Right atrium auricular region (tissue), 2 donors: ENCODE data around the gene CAPS. TPM values are rescaled to one million over a fixed set of nuclear protein-coding genes. Genes with fewer than 3 reads are reported as not detected.
A peak's percentile ranks its signal among the peaks of the same experiment; 100 is the strongest.
"Not testable (repeated sequence)": the region's sequence is repeated elsewhere in the genome, so short reads cannot be mapped to it uniquely, and the experiment has no call there.

Experiments used
- DNase-seq: peaks from one replicate; pipeline ENCODE4 v3.0.0-alpha.2; 2019; ENCODE audit warnings: low spot score
- H3K27ac ChIP-seq, 2 donors: fragments of 200-600 bp; sonication (generic); 1 replicate in 1 of 2; 2 replicates in 1 of 2; pipeline ENCODE4 v1.5.1; 2016 to 2019
- H3K27me3 ChIP-seq, 2 donors: fragments of 200-600 bp; sonication (generic); one replicate each; pipeline versions ENCODE4 v1.5.1 to v1.6.0; 2017 to 2019
- H3K36me3 ChIP-seq: fragments of 200-600 bp; sonication (generic); one replicate; pipeline ENCODE4 v1.5.1; 2016
- H3K4me1 ChIP-seq, 2 donors: fragments of 200-600 bp; sonication (generic); one replicate each; pipeline versions ENCODE4 v1.5.1 to v1.6.0; 2017 to 2019
- H3K4me3 ChIP-seq, 2 donors: fragments of 200-600 bp; sonication (generic); 1 replicate in 1 of 2; 2 replicates in 1 of 2; pipeline ENCODE4 v1.5.1; 2017 to 2019; ENCODE audit warnings: mild to moderate bottlenecking in 1 of 2, moderate library complexity in 1 of 2
- H3K9me3 ChIP-seq, 2 donors: fragments of 200-600 bp; sonication (generic); one replicate each; pipeline ENCODE4 v1.5.1; 2019
- total RNA-seq, 2 donors: library from RNA; depleted of rRNA; stranded (reverse); fragments of >200 nt; gene quantifications; one replicate each; pipeline ENCODE4 v1.1.0, GENCODE V29; 2016
- TF ChIP-seq, protein P1 (sequence below), 2 donors: fragments of 200-600 bp; sonication (generic); IDR thresholded peaks; one replicate each; pipeline ENCODE4 v1.5.1; 2019; ENCODE audit warnings: antibody characterized with exemption in 2 of 2

CAPS gene
- total RNA-seq, 2 donors from 2014 or later, result 4.5 to 7.3 TPM

GRCh38 chr19:5958851-5959122 is 44.7 kb downstream of the CAPS start:
- Histone ChIP-seq H3K36me3 (no peaks in the 10 kb centered on the region), H3K4me1 (peaks cover 0 to 98% of the 10 kb centered on the region in 2 donors), H3K27me3 (no peaks in the 10 kb centered on the region), H3K9me3 (no peaks in the 10 kb centered on the region), H3K4me3 (no peak overlapping the region), H3K27ac (peak overlapping the region; percentile 79 to 86)
- DNase-seq, result no peak
- TF ChIP-seq, protein P1, sequence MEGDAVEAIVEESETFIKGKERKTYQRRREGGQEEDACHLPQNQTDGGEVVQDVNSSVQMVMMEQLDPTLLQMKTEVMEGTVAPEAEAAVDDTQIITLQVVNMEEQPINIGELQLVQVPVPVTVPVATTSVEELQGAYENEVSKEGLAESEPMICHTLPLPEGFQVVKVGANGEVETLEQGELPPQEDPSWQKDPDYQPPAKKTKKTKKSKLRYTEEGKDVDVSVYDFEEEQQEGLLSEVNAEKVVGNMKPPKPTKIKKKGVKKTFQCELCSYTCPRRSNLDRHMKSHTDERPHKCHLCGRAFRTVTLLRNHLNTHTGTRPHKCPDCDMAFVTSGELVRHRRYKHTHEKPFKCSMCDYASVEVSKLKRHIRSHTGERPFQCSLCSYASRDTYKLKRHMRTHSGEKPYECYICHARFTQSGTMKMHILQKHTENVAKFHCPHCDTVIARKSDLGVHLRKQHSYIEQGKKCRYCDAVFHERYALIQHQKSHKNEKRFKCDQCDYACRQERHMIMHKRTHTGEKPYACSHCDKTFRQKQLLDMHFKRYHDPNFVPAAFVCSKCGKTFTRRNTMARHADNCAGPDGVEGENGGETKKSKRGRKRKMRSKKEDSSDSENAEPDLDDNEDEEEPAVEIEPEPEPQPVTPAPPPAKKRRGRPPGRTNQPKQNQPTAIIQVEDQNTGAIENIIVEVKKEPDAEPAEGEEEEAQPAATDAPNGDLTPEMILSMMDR (IDR thresholded peaks at IDR 0.05), result no peak

- DNase-seq, result no peak
- no peaks in the 10 kb centered on the region for H3K27me3 ChIP-seq
- peak overlapping the region; percentile 79 to 86 for H3K27ac ChIP-seq
- peaks cover 0 to 98% of the 10 kb centered on the region in 2 donors for H3K4me1 ChIP-seq
- TF ChIP-seq, protein P1 (IDR thresholded peaks at IDR 0.05), result no peak
- H3K4me3 ChIP-seq, result no peak overlapping the region
- no peaks in the 10 kb centered on the region for H3K36me3 ChIP-seq
- H3K9me3 ChIP-seq, result no peaks in the 10 kb centered on the region
Measured at GRCh38 chr19:5959260-5960004, 45.4 kb downstream of the CAPS start.

GRCh38 chr19:5960005-5961001 is 46.2 kb downstream of the CAPS start:
- Histone ChIP-seq H3K9me3 (no peaks in the 10 kb centered on the region), H3K4me1 (peaks cover 0 to 98% of the 10 kb centered on the region in 2 donors), H3K4me3 (no peak overlapping the region), H3K36me3 (no peaks in the 10 kb centered on the region), H3K27me3 (no peaks in the 10 kb centered on the region), H3K27ac (peak overlapping the region; percentile 79 to 86)
- TF ChIP-seq, protein P1 (IDR thresholded peaks at IDR 0.05), result no peak
- DNase-seq, result no peak

DNA sequence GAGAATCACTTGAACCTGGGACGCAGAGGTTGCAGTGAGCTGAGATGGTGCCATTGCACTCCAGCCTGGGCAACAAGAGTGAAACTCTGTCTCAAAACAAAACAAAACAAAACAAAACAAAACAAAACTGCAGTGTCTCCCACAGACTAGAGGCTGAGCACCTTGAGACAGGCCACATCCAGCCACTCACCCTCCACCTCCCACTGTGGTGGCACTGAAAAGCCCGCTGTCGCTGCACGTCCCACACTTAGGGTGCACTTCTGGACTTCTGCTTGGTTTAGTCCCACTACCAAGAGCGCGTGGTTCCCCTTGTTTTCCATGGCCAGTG is 47.6 kb downstream of the CAPS start:
- not testable (repeated sequence) for DNase-seq

DNA sequence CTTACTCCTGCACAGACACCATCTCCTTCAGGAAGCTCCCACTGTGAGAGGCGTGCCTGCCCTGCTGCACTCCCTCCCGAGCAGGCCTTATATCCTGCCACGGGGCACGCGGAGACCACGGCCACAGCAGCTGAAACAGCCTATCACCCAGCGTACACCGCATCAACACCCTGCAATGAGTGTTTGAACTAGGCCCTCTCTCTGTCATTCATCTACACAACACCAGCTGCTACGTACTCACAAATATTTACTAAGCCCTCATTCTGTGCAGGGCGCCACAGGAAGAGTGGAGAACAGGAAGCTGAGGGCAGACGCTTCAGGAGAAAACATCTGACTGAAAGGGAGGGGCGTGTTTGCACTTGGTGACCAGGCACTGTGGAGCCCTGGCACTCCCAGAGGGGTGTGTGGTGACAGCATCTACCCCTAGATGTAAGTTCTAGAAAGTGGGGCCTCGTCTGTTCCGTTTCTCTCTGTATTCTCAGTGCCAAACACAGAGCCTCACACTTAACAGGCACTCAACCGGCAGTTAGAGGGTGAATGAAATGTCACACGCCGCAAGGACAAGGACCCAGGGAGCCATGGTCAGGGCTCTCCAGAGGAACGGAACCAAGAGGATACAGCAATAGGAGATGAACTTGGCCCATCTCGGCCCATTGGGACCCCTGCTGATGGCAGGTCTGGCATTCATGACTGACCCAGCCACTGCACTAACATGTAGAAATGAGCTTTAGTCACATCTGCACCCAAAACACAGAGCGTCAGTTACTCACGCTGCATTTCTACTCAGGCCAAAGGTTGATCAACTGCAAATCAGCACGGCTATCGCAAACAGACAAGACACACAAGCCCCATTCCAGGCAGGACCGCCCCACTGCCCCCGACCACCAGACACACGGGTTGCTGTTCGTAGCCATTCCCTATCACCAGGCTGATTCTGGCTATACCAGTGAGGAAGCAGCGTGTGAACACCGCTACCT is 48.2 kb downstream of the CAPS start:
- H3K36me3 ChIP-seq, result no peaks in the 10 kb centered on the region
- TF ChIP-seq, protein P1 (IDR thresholded peaks at IDR 0.05), result no peak
- DNase-seq, result no peak
- peak overlapping the region; percentile 79 to 86 for H3K27ac ChIP-seq
- H3K4me1 ChIP-seq, result peaks cover 0 to 98% of the 10 kb centered on the region in 2 donors
- no peaks in the 10 kb centered on the region for H3K27me3 ChIP-seq
- no peaks in the 10 kb centered on the region for H3K9me3 ChIP-seq
- H3K4me3 ChIP-seq, result no peak overlapping the region

More for the DNA sequence above, 47.6 kb downstream of the CAPS start:
- Histone ChIP-seq H3K4me1 (peaks cover 0 to 98% of the 10 kb centered on the region in 2 donors), H3K27ac (peak overlapping the region; percentile 79 to 86)
- not testable (repeated sequence) for H3K36me3 ChIP-seq, H3K4me3 ChIP-seq, H3K9me3 ChIP-seq, H3K27me3 ChIP-seq

DNA sequence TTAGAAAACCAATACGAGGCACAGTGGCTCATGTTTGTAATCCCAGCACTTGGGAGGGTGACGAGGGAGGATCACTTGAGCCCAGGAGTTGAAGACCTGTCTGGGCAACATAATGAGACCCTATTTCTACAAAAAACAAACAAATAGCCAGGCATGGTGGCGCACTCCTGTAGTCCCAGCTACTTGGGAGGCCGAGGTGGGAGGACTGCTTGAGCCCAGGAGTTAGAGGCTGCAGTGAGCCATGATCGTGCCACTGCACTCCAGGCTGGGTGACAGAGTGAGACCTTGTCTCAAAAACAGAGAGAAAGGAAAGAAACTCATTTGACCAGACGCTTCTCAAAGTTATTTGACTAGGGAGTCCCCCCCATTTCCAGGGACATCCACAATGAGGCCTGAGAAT is 49.2 kb downstream of the CAPS start:
- not testable (repeated sequence) for H3K27me3 ChIP-seq, H3K36me3 ChIP-seq, H3K4me3 ChIP-seq, DNase-seq, H3K9me3 ChIP-seq
- Histone ChIP-seq H3K27ac (peak overlapping the region; percentile 79 to 86), H3K4me1 (peaks cover 4 to 98% of the 10 kb centered on the region in 2 donors)
